HG02642 (cell line): ENCODE results near the gene TLE7.

Experiments used
- ATAC-seq: cut with Tn5 transposase; IDR thresholded peaks from one replicate; pipeline ENCODE4 v1.9.1; 2021; ENCODE audit warnings: mild to moderate bottlenecking; ENCODE audit not compliant: unreplicated experiment, poor library complexity

Gene TLE7

DNA sequence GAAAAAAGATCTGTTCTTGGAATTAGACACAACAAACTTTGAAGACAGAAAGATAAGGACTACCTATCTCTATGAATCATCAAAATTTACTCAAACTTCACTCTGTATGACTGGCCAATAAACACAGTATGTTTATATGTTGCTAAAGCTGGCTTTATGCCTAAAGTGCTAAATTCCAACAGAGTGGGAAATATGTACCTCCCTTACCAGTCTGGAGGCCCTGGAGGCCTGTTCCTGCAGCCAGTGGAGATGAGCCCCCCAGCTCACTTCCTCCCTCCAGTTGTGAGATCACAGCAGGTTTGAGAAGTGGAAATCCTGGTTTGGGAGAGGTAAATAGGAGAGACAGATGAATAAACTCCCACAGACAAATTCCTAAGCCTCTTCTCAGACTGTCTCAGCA lies 11.2 kb upstream of the TLE7 start:
- ATAC-seq: no peak

DNA sequence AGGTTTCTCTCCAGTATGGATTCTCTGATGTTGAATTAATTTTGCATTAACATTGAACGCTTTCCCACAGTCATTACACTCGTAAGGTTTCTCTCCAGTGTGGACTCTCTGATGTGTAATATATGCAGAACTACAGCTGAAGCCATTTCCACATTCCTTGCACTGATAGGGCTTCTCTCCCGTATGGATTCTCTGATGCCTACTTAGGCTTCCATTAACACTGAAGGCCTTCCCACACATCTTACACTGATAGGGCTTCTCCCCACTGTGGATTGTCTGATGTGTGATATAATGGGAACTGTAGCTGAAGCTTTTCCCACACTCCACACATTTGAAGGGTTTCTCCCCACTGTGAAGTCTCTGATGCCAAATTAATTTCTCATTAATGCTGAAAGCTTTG lies 7.2 kb upstream of the TLE7 start:
- ATAC-seq: no peak

DNA sequence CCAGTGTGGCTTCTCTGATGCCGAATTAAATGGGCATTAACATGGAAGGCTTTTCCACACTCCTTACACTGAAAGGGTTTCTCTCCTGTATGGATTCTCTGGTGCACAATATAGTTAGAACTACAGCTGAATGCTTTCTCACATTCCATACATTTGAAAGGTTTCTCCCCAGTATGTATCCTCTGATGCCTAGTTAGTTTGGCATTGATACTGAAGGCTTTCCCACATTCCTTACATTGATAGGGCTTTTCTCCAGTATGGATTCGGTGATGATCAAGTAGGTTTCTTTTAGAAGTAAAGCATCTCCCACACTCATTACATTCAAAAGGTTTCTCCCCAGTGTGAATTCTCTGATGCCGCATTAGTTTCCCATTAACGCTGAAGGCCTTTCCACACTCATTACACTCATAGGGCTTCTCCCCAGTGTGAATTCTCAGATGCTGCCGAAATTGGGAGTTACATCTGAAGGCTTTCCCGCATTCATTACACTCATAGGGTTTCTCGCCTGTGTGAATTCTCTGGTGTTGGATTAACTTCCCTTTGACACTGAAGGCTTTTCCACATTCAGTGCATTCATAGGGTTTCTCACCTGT lies 6.5 kb upstream of the TLE7 start:
- ATAC-seq: no peak

DNA sequence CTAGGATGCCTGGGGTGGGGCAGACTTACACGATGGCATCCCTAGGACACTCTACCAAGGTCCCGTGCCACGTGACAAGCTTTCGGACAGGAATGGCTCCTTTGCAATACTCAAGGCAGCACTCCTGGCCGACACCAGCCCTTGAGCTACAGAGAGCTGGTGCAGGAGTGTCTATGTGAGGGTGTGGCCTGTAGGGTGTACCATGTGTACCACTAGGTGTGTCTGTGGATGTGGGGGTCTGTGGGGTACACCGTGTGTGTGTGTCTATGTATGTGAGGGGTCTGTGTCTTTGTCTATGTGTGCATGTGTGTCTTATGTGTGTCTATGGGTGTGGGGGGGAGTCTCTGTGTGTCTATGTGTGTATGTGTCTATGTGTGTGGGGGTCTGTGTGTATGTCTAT lies 1.9 kb upstream of the TLE7 start:
- ATAC-seq: no peak

DNA sequence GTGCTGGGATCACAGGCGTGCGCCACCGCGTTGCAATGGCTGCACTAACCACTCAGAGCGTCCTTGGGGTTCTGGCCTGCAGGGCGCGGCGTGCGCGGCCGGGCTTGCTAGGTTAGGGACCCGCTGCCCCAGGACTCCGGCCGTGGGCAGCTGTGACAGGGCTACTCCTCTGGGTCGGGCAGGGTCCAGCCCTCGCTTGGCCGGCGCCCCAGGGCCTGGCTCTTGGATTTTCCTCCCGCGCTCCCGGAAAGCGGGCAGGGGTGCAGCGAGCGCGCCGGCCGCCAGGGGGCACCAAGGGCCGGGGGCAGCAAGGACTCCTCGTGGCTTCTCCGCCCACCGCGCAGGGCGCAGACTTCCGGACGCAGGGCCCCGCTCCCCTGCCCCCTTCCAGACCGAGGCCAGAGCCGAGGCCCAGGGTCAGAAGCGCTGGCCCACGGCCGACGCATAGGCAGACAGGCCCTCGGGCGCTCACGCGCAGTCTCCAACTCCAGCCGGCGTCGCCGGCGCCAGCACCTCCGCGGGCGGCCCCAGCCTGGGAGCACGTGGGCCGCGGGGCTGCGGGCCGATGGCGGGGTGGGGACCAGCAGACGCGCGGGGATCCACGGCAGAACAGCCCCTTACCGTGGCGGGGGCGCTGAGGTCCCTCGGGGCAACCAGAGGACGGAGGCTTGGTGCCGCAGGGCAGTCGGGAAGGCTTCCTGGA lies 355 bp downstream of the TLE7 start:
- ATAC-seq: no peak

DNA sequence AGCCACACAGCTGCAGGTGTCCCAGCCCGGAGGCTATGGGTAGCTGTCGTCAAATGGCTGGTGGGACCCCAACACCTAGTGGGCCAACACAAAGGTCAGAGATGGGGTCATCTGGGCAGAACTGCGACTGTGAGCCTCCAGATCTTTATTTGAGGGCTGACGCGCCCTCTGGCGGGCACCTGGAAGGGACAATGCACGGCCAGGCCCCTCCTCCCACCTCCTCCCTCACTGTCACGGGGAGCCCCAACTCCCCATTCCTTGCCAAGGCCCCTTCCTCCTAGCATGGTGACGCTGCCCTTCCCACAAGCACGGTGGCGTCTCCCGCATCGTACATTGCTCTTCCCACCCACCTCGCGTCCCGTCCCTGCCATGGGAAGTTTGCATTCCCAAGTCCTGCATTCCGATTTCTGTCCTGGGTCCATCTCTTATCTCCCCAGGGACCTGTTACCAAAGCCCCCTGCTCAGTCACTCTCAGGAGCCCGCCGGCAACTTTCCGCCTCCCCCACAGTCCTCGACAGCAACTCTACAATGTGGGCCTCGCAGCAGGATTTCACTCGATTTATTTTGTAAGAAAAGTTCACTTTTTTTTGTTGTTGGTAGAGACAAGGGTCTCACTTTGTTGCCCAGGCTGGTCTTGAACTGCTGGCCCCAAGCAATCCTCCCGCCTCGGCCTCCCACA lies 1.0 kb downstream of the TLE7 start:
- ATAC-seq: no peak

DNA sequence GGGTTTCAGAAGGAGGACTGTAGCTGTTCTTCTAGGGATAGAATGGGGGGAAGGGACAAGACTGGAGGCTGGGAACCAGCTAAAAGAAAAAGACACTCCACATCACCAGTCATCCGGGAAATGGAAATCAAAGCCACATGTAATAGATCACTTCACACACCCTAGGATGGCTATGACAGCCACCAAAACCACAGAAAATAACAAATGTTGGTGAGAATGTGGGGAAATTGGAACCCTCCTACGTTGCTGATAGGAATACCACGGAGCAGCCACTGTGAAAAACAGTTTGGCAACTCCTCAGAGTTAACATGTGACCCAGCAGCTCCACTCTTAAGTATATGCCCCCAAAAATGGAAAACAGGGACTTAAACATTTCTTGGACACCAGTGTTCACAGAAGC lies 2.3 kb downstream of the TLE7 start:
- no peak for ATAC-seq

DNA sequence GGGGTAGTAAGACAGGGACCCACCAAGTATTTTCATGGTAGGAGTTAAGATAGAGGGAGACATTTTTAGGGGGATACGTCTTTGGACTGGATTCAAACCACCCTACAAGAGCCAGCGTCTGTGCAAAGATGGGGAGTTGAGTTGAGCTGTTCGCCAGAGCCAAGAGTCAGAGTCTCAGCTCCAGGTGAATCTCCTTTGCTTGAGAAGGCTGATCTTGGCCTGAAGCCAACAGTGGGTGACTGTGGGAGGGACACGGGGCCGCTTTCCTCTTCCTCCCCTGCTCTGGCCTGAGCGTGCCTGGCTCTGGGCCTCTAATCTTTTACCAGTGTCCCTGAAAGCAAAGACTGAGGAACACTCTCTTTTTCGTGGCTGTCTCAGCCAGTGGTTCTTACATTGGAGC lies 5.4 kb downstream of the TLE7 start:
- ATAC-seq: no peak

DNA sequence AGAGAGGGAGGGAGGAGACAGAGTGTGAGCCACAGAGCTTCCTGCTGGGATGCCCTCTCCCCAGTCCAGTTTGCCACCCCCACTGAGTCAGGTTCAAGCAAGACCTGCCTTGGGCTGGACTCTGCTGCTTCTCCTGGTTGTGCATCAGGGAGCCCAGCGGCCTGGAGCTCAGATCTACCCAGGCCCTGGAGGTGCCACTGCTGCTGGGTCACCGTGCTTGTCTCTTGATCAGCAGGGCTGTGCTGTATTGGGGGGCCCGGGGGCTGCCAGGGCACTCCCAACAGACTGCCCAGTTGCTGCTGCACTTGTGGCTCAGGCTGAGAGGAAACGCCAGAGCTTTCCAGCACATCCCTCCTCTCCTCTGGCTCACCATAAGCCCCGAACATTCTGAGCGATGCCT lies 8.9 kb downstream of the TLE7 start:
- ATAC-seq: no peak

DNA sequence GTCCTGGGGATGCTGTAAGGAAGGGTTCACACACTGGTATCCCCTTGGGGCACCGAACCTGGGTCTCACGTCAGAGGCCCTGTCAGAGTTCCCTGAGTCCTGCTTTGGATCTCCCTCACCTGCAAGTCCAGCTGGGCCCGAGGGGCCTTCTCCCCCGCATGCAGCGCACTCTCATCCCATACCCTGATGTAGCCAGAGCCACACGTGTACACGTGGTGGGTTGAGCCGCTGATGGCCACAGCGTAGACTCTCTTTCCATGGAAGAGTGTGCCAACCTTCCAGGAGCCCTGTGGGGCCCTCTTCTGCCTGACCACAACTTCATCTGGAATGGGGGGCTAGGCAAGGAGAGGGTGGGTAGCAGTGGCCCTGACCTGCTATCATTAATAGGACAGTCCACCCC lies 9.9 kb downstream of the TLE7 start:
- no peak for ATAC-seq

DNA sequence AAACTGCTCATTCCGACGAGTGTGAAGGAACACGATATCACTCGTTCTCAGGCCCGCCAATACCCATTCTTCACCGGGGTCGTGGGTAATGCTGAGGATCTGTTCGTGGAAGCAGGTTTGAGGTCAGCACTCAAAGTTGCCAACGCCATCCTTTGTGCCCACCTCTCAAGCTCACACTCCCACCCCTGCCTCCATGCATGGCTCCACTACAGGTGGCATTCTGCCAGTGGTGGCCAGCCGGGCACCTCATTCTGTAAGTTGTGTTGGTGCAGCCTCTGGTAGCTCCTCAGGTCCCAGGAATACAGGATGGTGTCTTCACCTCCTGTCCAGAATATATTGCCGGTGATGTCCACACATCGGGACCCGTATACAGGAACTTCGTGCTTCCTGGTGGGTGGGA lies 10.7 kb downstream of the TLE7 start:
- ATAC-seq: no peak

DNA sequence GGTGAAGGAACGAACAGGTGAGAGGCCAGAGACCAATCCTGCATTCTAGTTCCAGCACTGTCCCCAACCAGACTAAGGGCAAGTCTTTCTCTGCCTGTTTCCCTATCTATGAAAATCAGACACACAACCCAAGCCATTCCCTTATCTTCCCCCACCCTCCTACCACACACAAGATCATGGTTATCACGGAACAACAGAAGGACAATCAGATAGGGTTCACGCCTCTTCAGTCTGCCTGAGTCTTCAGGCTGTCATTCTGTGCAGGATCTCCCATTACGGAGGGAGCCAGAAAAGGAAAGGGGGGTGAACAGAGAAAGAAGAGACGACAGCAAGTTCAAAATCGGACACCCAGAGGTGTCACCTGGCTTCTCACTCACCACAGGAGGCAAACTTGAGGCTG lies 11.1 kb downstream of the TLE7 start:
- ATAC-seq: no peak

DNA sequence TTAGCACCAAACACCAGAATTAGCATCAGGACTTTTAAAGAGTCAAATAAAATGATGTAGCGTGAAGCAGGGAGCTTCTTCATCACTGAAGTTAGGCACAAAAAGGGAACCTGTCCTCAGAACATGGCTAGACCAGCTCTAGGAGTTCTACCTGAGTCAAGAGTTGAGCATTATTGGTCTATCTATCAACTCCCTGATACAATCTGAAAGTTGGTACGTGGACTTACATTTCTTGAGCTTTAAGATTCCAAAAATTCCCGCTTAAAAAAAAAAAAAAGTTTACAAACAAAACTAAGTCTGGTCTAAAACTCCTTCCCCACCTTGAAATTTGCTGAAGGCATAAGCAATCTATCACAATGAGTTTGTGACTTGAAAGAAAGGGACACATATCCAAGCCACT lies 12.3 kb downstream of the TLE7 start:
- ATAC-seq: no peak

DNA sequence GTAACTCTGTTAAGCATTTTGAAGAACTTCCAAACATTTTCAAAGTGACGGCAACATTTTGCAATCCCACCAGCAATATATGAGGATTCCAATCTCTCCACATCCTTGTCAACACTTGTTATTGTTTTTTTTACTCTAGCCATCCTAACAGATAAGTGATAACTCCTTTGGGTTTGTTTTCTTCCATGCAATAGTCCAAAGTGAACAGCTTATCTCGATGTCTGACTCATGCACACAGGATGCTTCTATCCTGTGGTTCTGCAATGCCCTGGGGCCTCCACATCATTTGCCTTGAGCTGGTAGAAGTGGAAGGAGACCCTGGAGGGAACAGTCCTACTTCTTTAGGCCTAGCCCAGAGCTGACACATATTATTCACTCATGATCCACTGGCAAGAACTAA lies 13.0 kb downstream of the TLE7 start:
- no peak for ATAC-seq

DNA sequence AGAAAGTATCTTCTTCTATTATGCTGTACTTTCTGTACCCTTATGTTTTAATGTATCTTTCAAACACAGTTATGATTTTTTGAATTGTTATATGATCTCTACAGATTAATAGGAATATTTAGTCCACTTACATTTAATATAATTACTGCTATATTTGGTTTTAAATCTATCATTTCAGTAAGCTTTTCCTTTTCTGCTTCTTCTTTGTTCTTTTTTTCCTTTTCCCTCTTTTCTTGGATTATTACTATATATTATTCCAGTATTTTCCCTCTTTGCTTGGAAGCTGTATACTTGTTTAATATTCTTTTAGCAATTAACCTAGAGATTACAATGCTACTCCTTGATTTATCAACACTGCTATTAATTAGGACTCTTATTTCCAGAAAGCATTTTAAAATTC lies 13.5 kb downstream of the TLE7 start:
- no peak for ATAC-seq

DNA sequence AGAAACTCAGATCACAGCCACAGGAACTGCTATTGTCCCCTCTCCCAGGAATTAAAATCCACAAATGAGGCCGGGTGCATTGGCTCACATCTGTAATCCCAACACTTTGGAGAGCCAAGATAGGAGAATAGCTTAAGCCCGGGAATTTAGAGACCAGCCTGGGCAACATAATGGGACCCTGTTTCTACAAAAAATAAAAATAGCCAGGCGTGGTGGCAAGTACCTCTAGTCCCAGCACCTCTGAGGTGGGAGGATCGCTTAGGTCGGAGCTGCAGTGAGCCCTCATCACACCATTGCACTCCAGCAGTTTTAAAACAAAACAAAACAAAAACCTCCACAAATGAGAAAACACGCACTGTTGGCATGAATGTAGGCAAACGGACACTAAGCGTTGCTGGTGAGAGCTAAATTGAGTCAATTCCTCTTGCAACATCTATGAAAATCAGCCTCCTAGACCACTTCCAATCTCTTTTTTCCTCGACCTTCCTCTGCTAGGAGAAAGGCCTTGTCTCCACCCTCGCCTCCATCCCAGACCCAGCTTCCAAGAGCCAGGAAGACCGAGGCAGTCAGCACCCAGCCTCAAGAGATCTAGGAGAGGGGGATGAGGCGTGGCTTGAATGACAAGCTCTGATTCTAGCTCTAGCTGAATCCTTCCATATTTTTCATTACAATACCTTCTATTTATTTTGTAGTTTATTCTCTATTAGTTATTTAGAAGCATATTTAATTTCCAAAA lies 14.8 kb downstream of the TLE7 start:
- ATAC-seq: peak; percentile 27

DNA sequence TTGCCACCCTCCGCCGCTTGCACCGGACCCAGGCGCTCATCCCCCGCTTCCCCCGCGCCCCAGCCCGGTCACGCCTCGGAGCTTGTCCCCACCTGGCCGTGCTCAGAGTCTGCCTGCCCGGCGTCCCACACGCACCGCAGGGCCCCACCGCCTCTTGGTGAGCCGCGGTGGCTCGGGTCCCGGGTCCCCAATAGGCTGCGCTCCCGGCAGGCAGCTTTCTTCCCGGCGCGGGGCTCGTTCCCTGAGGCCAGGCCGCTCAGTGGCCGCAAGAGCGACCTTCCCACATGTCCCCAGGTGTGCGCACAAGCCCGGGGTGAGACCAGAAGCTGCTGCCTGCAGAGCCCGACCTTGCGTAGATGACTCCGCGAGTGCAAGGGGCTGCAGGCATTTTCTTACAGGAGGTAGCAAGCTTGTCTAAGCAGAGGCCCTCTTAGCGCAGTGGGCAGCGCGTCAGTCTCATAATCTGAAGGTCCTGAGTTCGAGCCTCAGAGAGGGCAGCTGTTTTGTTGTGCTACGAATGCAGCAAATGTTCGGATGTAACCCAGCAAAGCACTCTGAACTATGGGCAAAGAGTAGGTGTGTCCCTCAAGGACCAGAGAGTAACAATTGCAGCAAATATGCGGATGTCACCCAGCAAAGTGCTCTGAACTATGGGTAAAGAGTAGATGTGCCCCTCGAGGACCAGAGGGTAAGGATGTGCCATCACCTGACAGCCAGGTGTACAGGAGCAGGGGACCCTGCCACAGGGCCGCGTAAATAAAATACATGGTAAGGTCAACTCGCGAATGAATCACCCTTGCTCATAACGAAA lies 15.6 kb downstream of the TLE7 start:
- peak; percentile 50 for ATAC-seq

DNA sequence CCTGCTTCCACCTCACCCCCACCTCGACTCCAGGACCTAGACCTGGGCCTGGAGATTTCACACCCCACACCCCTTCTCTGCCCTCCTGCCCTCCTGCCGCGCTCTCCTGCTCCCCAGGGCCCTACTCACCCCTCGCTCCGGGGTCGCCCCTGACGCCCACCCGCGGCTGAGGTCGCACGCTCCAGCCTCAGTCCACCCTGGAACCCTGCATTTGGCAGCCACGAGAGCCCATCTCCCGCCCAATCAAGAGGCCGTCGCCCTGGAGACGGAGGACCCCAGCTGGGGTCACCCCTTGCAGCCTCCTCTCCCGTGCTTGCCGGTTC lies 16.1 kb downstream of the TLE7 start:
- peak; percentile 7 for ATAC-seq

DNA sequence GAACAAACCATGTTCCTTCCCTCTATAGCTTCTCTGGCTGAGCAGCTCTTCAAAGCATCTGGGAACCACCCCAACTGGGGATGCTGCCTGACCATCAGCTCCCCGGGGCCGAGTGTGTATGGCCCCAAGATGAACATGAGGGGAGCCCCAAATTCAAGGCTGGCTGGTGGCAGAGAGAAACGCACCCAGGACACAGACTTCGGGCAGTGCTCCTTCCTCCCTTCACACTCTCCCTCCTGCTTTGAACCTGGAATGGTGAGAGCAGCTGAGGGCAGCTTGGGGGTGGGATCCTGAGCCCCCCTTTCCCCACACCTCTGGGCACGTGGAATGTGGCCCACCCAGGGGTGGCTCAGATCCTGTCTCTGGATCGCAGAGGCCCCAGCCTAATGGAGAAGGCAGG lies 17.2 kb downstream of the TLE7 start:
- no peak for ATAC-seq

DNA sequence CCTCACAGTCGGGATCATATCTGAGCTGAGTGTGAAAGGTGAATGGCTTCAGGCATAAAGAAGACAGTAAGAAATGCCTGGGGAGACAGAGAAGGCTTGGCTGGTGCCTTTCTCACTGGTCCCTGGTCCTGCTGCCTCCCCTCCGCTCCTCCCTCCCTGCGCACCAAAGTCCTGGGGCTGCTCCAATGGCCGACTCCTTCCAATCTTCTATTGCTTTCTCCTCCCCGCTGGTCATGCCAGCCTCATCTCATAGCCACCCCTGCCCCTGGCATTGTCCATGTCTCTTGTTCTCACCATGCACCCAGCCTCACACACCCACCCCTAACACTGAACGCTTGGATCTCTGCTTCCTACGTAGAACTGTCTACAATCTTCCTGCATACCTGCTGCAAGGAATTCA lies 18.0 kb downstream of the TLE7 start:
- no peak for ATAC-seq

DNA sequence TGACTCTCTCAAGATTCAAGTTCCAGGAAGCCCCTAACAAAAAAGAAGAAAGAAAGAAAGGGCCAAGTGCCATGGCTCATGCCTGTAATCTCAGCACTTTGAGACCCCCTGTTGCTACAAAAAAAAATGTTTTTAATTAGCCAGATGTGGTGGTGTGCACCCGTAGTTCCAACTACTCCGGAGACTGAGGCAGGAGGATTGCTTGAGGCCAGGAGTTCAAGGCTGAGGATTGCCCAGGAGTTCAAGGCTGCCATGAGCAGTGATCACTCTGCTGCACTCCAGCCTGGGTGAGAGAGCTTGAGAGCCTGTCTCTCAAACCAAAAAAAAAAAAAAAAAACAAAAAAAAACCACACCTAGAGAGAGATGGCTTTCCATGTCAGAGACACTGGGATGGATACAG lies 18.8 kb downstream of the TLE7 start:
- ATAC-seq: no peak
